A549 (cell line): ENCODE data around the gene PCDH9. TPM values are rescaled to one million over a fixed set of nuclear protein-coding genes. Genes with fewer than 3 reads are reported as not detected.

Experiments
- ATAC-seq, 2 experiments: fragments of 200-7000 bp in 1 of 2; fragments of >200 bp in 1 of 2; cut with Nextera tagmentation in 1 of 2; cut with Tn5 transposase in 1 of 2; 3 replicates each; pipeline versions ENCODE4 v1.8.0 to v1.9.1; 2018 to 2020; ENCODE audit warnings: mild to moderate bottlenecking in 1 of 2, moderate library complexity in 1 of 2
- CTCF ChIA-PET: fragments of 300-600 bp; sonication (Branson Sonifier 250); formaldehyde crosslinking; extraction: SDS; loops from one replicate; lab custom pipeline; 2021; ENCODE audit warnings: antibody characterized with exemption, inconsistent platforms; lab: Yijun Ruan, JAX
- POLR2A ChIA-PET: fragments of 350-600 bp; formaldehyde crosslinking; extraction: SDS; loops from one replicate; lab custom pipeline; 2021; ENCODE audit warnings: antibody characterized with exemption, inconsistent platforms; lab: Yijun Ruan, JAX
- DNase-seq, 2 experiments: peaks; one replicate each; pipeline versions ENCODE4 v3.0.0 to v3.0.0-alpha.2; 2011 to 2016; ENCODE audit warnings: low read depth in 1 of 2, low spot score in 1 of 2
- FAIRE-seq: peaks from 2 replicates; lab custom pipeline; 2011; peaks lifted over from hg19 to GRCh38; lab: Jason Lieb, UNC
- H3K27ac ChIP-seq, 2 experiments: fragments of >200 bp; sonication (Bioruptor Twin); formaldehyde crosslinking; 3 replicates each; pipeline ENCODE4 v1.5.1; 2016 to 2017
- H3K4me1 ChIP-seq: fragments of >200 bp; sonication (Bioruptor Twin); formaldehyde crosslinking; 3 replicates; pipeline ENCODE4 v1.6.1; 2016
- H3K4me2 ChIP-seq: fragments of >200 bp; sonication (Bioruptor Twin); formaldehyde crosslinking; 3 replicates; pipeline ENCODE4 v1.6.1; 2016
- H3K4me3 ChIP-seq: fragments of >200 bp; sonication (Bioruptor Twin); formaldehyde crosslinking; 3 replicates; pipeline ENCODE4 v1.5.1; 2016
- H3K9me3 ChIP-seq: fragments of >200 bp; sonication (Bioruptor Twin); formaldehyde crosslinking; 3 replicates; pipeline ENCODE4 v1.6.1; 2016
- BCL3 ChIP-seq: fragments of >200 bp; sonication (Bioruptor Twin); formaldehyde crosslinking; IDR thresholded peaks from 3 replicates; pipeline ENCODE4 v1.6.1; 2016
- CHD4 ChIP-seq: fragments of 200-600 bp; sonication (generic); IDR thresholded peaks from 2 replicates; pipeline ENCODE4 v1.6.1; 2016; ENCODE audit warnings: antibody characterized with exemption, mild to moderate bottlenecking, borderline replicate concordance
- EHMT2 ChIP-seq: fragments of 200-600 bp; sonication (generic); IDR thresholded peaks from 2 replicates; pipeline ENCODE4 v1.6.1; 2016; ENCODE audit warnings: antibody characterized with exemption, low read depth, mild to moderate bottlenecking, moderate library complexity
- FOSB ChIP-seq: fragments of 250-450 bp; sonication (Bioruptor Pico); IDR thresholded peaks from 2 replicates; pipeline ENCODE4 v1.5.0; 2020; ENCODE audit warnings: mild to moderate bottlenecking, moderate library complexity
- FOSL2 ChIP-seq, 2 experiments: fragments of 450-650 bp in 1 of 2; fragments of >200 bp in 1 of 2; sonication (Bioruptor Twin) in 1 of 2; formaldehyde crosslinking; IDR thresholded peaks; 2 replicates each; pipeline versions ENCODE4 v1.5.0 to v1.6.1; 2016 to 2020; ENCODE audit warnings: mild to moderate bottlenecking in 1 of 2, moderate library complexity in 1 of 2
- FOXS1 ChIP-seq: fragments of 250-450 bp; sonication (Bioruptor Pico); IDR thresholded peaks from 2 replicates; pipeline ENCODE4 v1.5.0; 2020; ENCODE audit warnings: mild to moderate bottlenecking, moderate library complexity
- HEYL ChIP-seq: fragments of 250-450 bp; sonication (Bioruptor Pico); IDR thresholded peaks from 2 replicates; pipeline ENCODE4 v1.8.0; 2021; ENCODE audit warnings: mild to moderate bottlenecking, moderate library complexity
- HOXA7 ChIP-seq: fragments of 250-450 bp; sonication (Bioruptor Pico); IDR thresholded peaks from 2 replicates; pipeline ENCODE4 v1.5.0; 2020; ENCODE audit warnings: mild to moderate bottlenecking, moderate library complexity
- JUN ChIP-seq, 2 experiments: fragments of >200 bp; sonication (Bioruptor Twin); formaldehyde crosslinking; IDR thresholded peaks; 2 replicates in 1 of 2; 3 replicates in 1 of 2; pipeline ENCODE4 v1.6.1; 2016 to 2017
- JUNB ChIP-seq: fragments of >200 bp; sonication (Bioruptor Twin); formaldehyde crosslinking; IDR thresholded peaks from 2 replicates; pipeline ENCODE4 v1.6.1; 2016
- MAZ ChIP-seq: fragments of 150-350 bp; IDR thresholded peaks from 2 replicates; pipeline ENCODE4 v1.6.1; 2014; ENCODE audit warnings: antibody characterized with exemption, low read depth, low read length, borderline replicate concordance
- MYC ChIP-seq: IDR thresholded peaks from 2 replicates; pipeline ENCODE4 v1.6.1; 2012; ENCODE audit warnings: mild to moderate bottlenecking, inconsistent platforms, low read length, improper control_type of control experiment, borderline replicate concordance
- NPAS2 ChIP-seq: fragments of 250-450 bp; sonication (Bioruptor Pico); IDR thresholded peaks from 2 replicates; pipeline ENCODE4 v1.8.0; 2022; ENCODE audit warnings: mild to moderate bottlenecking, moderate library complexity, borderline replicate concordance
- PHF8 ChIP-seq: fragments of 200-600 bp; sonication (generic); IDR thresholded peaks from 2 replicates; pipeline ENCODE4 v1.6.1; 2016; ENCODE audit warnings: low read depth, mild to moderate bottlenecking, antibody characterized with exemption, moderate library complexity, borderline replicate concordance
- POLR2A ChIP-seq: IDR thresholded peaks from 2 replicates; pipeline ENCODE4 v1.6.1; 2012; ENCODE audit warnings: mild to moderate bottlenecking, low read length
- RCOR1 ChIP-seq: fragments of 150-350 bp; IDR thresholded peaks from 2 replicates; pipeline ENCODE4 v1.6.1; 2014; ENCODE audit warnings: antibody characterized with exemption, low read length, low read depth
- RFX5 ChIP-seq: fragments of 450-650 bp; IDR thresholded peaks from 2 replicates; pipeline ENCODE4 v1.7.1; 2014; ENCODE audit warnings: antibody characterized with exemption, mild to moderate bottlenecking, moderate library complexity
- SREBF2 ChIP-seq: fragments of 450-650 bp; IDR thresholded peaks from 2 replicates; pipeline ENCODE4 v1.6.1; 2014; ENCODE audit warnings: mild to moderate bottlenecking, moderate library complexity
- WGBS: methylation state at CpG from one replicate; pipeline ENCODE4 v1.1.6; 2017; ENCODE audit errors: missing lambda C conversion rate; 5-methylcytosine and 5-hydroxymethylcytosine counted together
- polyA plus RNA-seq, 4 experiments: library from polyadenylated mRNA; depleted of rRNA in 3 of 4; stranded (reverse); fragments of >200 nt; fragmentation: RNase III in 1 of 4; extraction: RNeasy Plus Mini Kit Qiagen cat#74134 plus additional on column Dnase treatment in 1 of 4; gene quantifications; 2 replicates in 3 of 4; 3 replicates in 1 of 4; pipeline ENCODE4 v1.2.3, GENCODE V29; 2011 to 2017
- TF ChIP-seq, protein P1 (sequence below): fragments of >200 bp; sonication (Bioruptor Twin); formaldehyde crosslinking; IDR thresholded peaks from 2 replicates; pipeline ENCODE4 v1.6.1; 2016
- TF ChIP-seq, protein P2 (sequence below): IDR thresholded peaks from 2 replicates; pipeline ENCODE4 v1.6.1; 2012
- TF ChIP-seq, protein P3 (sequence below): fragments of 250-450 bp; sonication (Bioruptor Pico); IDR thresholded peaks from 2 replicates; pipeline ENCODE4 v1.5.0; 2021; ENCODE audit warnings: mild to moderate bottlenecking, moderate library complexity, borderline replicate concordance

PCDH9 gene
- polyA plus RNA-seq, 2 of the 4 experiments (the other 2 are of a cell fraction), result 16.0 to 29.5 TPM

GRCh38 chr13:67128136-67128535 is 102.0 kb downstream of the PCDH9 start:
- ChIA-PET POLR2A (no interaction called here), CTCF (no interaction called here)
- DNase-seq (no peak), ATAC-seq (no peak), FAIRE-seq (no peak)
- Histone ChIP-seq H3K9me3 (no peaks in the 10 kb centered on the region), H3K4me3 (no peak overlapping the region), H3K4me2 (no peak overlapping the region), H3K4me1 (peaks cover 44% of the 10 kb centered on the region), H3K27ac (peak overlapping the region; percentile 26 to 36; a peak in 1 of 6 replicates)
- no peak for TF ChIP-seq NPAS2
- TF ChIP-seq, protein P1, sequence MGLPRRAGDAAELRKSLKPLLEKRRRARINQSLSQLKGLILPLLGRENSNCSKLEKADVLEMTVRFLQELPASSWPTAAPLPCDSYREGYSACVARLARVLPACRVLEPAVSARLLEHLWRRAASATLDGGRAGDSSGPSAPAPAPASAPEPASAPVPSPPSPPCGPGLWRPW, result no peak
- TF ChIP-seq, protein P2, sequence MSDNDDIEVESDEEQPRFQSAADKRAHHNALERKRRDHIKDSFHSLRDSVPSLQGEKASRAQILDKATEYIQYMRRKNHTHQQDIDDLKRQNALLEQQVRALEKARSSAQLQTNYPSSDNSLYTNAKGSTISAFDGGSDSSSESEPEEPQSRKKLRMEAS, result no peak
- no peak for TF ChIP-seq BCL3
- TF ChIP-seq RCOR1, result no peak
- no peak for TF ChIP-seq FOSL2 (IDR thresholded peaks at IDR 0.05)
- TF ChIP-seq FOSL2 (CRISPR knock-in tag; IDR thresholded peaks at IDR 0.05), result no peak
- TF ChIP-seq, protein P3, sequence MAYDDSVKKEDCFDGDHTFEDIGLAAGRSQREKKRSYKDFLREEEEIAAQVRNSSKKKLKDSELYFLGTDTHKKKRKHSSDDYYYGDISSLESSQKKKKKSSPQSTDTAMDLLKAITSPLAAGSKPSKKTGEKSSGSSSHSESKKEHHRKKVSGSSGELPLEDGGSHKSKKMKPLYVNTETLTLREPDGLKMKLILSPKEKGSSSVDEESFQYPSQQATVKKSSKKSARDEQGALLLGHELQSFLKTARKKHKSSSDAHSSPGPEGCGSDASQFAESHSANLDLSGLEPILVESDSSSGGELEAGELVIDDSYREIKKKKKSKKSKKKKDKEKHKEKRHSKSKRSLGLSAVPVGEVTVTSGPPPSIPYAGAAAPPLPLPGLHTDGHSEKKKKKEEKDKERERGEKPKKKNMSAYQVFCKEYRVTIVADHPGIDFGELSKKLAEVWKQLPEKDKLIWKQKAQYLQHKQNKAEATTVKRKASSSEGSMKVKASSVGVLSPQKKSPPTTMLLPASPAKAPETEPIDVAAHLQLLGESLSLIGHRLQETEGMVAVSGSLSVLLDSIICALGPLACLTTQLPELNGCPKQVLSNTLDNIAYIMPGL (CRISPR knock-in tag), result no peak
- TF ChIP-seq MAZ, result no peak
- TF ChIP-seq FOXS1, result no peak
- TF ChIP-seq FOSB, result no peak
- TF ChIP-seq HEYL (CRISPR knock-in tag), result no peak
- TF ChIP-seq MYC, result no peak
- no peak for TF ChIP-seq JUNB
- TF ChIP-seq POLR2A, result no peak
- no peak for TF ChIP-seq PHF8
- TF ChIP-seq HOXA7 (CRISPR knock-in tag), result no peak
- TF ChIP-seq CHD4, result no peak
- no peak for TF ChIP-seq RFX5
- 82% methylated on average over 3 of the region's 3 CpGs for WGBS

- H3K4me1 ChIP-seq, result peaks cover 55% of the 10 kb centered on the region
- no peak overlapping the region for H3K4me3 ChIP-seq
- CTCF ChIA-PET, result no interaction called here
- ATAC-seq (no peak), DNase-seq (no peak), FAIRE-seq (no peak)
- H3K27ac ChIP-seq, result peak overlapping the region in 1 of 2 experiments; percentile 36; a peak in 1 of 6 replicates
- H3K4me2 ChIP-seq, result no peak overlapping the region
- no peaks in the 10 kb centered on the region for H3K9me3 ChIP-seq
- TF ChIP-seq HEYL (CRISPR knock-in tag) (no peak), SREBF2 (no peak), JUN (IDR thresholded peaks at IDR 0.05) (no peak), MAZ (no peak), PHF8 (no peak), EHMT2 (no peak), BCL3 (no peak)
- TF ChIP-seq, protein P3 (CRISPR knock-in tag), result no peak
- POLR2A ChIA-PET, result no interaction called here
Measured at GRCh38 chr13:67125681-67126080, 104.5 kb downstream of the PCDH9 start.
